GM18499 (cell line): ENCODE results near the gene SUSD2.
"Not testable (repeated sequence)": the region's sequence is repeated elsewhere in the genome, so short reads cannot be mapped to it uniquely, and the experiment has no call there.

Experiments used
- ATAC-seq: cut with Tn5 transposase; IDR thresholded peaks from one replicate; pipeline ENCODE4 v1.9.1; 2021; ENCODE audit warnings: moderate number of reproducible peaks; ENCODE audit not compliant: insufficient read depth, unreplicated experiment

SUSD2 gene

DNA sequence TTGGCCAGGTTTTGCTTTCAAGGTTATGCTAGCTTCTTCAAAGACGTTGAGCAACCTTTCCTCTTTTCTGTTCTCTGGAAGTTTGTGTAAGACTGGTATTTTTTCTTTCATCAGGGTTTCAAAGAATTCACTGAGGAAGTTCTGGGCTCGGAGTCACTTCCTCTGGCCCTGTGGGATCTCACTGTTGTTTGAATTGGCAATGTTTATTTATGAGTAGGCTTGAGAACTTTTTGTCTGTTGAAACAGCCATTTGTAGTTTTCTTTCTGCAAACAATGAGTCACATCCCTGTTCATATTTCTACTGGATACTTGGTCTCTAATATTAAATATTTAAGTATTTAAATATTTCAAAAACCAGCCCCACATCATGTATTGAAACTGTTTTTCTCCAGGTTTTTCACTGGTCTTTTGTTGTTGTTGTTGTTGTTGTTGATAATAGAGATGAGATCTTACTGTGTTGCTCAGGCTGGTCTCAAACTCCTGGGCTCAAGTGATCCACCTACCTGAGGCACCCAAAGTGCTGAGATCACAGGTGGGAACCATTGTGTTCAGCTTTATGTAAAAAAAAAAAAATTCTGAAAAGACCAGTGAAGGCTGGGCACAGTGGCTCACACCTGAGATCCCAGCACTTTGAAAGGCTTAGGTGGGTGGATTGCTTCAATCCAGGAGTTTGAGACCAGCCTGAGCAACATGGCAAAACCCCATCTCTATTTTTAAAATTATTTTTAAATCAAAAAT lies 26.9 kb downstream of the SUSD2 start:
- ATAC-seq, result no peak

DNA sequence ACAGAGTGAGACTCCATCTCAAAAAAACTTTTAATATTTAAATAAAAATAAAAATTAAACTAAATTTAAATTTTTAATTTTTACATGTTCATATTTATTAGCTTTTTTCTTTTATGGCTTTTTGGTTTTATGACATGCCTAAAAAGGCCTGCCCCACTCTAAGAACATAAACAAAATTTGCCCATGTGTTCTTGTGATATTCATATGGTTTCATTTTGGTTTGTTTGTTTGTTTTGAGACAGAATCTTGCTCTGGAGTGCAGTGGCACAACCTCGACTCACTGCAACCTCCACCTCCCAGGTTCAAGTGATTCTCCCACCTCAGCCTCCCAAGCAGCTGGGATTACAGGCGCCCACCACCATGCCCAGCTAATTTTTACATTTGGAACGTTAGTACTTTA lies 27.7 kb downstream of the SUSD2 start:
- ATAC-seq, result no peak

GRCh38 chr22:24209687-24210086 lies 28.4 kb downstream of the SUSD2 start:
- ATAC-seq, result no peak

GRCh38 chr22:24210409-24210808 lies 29.1 kb downstream of the SUSD2 start:
- not testable (repeated sequence) for ATAC-seq

DNA sequence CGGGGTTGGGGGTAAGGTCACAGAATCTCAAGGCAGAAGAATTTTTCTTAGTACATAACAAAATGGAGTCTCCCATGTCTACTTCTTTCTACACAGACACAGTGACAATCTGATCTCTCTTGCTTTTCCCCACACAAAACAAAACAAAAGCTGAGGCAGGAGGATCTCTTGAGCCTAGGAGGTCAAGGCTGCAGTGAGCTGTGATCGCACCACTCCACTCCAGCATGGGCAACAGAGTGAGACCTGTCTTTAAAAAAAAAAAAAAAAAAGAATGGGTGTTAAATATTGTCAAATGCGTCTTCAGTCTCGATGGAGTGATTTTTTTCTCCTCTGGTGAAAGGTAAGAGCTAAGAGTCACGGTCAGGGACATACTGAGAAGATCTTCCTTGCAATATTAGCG lies 30.4 kb downstream of the SUSD2 start:
- ATAC-seq, result not testable (repeated sequence)

GRCh38 chr22:24213111-24213510 lies 31.8 kb downstream of the SUSD2 start:
- not testable (repeated sequence) for ATAC-seq

DNA sequence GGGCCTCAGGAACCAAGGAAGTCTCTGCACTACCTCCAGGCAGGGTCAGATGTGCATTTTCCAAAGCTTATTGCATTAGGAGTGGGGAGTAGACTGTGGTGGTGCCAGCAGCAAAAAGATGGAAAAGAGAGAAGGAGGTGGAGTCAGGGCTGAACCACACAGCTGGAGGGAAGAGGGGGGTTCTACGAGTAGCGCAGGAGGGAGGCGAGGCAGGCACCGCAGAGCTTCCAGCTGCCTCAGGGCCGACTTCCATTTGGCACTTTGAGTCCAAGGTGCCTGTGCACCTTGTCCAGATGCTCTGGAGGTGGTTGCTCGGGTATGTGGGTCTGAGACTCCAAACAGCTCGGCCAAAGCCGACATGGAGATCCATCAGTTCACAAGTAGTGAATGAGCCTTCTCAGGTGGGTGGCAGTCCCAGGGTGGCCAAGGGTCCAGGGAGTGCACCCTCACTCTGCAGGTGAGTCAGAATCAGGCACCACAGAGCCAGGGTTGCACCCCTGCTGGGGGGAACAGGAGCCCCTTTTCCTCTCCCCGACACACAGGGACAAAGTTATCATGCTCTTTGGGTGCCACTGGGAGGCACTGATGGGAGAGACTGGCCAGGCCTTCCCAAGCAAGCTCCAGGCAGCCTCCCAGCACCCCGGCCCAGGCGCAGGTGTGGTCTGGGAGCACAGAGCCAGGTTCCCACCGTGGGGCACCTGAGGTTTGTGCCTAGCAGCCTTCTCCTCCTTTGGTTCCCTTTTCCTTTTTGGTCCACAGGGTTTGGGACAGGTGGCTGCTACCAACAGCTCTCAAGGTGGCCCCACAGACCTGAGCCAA lies 33.4 kb downstream of the SUSD2 start:
- no peak for ATAC-seq

GRCh38 chr22:24216541-24217209 lies 35.4 kb downstream of the SUSD2 start:
- ATAC-seq, result no peak

DNA sequence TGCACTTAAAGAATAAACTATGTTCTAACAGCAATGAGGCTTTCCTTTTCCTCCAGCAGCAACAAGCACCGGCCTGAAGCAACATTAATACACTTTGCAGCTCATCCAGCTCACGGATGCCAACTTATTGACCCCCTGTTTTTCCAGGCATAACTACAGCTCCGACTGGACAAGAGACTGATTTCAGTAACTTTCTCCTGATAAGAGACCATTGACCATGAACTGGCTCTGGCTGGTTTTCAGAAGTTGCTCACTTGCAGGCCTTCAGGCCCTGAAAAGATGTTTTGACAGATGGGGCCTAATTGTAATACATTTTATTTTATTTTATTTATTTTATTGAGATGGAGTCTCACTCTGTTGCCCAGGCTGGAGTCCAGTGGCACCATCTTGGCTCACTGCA lies 36.1 kb downstream of the SUSD2 start:
- ATAC-seq, result no peak

GRCh38 chr22:24219750-24220149 lies 38.5 kb downstream of the SUSD2 start:
- ATAC-seq, result no peak

- no peak for ATAC-seq
These were observed 43.2 kb downstream of the SUSD2 start for GRCh38 chr22:24224468-24224867.

DNA sequence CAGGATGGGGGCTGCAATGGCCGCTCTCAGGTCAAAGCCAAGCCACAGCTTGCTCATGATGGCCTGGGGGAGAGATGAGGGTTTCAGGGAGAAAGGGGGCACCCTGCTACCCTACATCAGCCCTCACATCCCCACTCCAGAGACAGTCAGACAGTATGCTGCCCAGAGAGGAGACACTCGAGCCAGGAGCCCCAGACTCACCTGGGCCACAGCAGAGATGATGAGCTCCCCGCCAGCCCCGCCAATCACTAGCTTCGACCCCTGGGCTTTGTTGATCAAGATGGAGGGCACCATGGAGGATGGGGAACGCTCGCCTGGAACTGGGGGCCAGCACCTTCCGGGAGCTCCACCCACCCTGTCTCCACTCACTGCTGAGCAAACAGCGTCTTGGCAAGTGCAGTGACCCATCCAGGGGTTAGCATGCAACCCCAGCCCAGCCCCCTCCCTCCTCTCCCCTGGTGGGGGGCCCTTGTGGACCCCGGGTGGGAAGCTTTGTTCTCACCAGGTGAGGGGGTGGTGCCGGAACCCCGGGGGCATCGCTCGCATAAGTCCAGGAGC lies 43.8 kb downstream of the SUSD2 start:
- ATAC-seq, result no peak

GRCh38 chr22:24225951-24226350 lies 44.7 kb downstream of the SUSD2 start:
- no peak for ATAC-seq

- ATAC-seq, result no peak
These were observed 49.8 kb downstream of the SUSD2 start for GRCh38 chr22:24230911-24231656.

GRCh38 chr22:24231706-24232105 lies 50.4 kb downstream of the SUSD2 start:
- ATAC-seq, result no peak

DNA sequence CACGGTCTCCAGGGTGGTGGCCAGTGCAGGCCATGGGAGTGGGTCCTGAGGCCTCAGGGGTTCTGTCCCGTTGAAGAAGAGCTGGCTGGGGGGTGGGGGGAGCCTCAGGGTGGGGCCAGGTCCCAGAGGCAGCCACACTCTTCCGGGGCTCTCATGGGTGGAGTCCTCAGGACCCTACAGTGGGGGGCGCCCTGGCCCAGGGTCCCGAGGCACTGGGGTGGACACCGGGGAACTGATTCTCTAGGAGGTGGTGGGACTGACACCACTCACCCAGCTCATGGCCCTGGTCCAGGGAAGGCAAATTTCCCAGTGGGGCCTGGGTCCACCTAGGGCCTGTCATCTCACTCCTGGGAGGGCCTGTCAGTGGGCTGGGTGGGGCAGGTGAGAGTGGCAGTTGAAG lies 50.8 kb downstream of the SUSD2 start:
- no peak for ATAC-seq

DNA sequence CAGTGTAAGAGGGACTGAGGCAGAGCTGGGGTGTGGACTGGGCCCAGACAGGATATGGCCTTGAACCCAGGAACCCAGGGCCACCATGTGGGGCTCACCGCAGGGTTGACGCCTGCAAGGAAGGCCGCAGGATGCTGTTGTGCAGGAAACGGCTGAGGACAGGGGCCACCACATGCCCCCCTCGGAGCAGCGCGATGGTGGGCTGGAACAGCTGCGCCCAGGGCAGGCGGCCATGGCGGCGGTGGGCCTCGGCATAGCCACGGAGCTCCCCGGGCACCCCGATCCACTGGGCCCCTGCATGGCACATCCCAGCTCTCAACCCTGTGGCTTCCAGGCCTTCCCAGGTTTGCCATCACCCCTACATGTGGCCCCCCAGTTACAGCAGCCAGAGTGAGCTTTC lies 51.4 kb downstream of the SUSD2 start:
- ATAC-seq, result no peak

DNA sequence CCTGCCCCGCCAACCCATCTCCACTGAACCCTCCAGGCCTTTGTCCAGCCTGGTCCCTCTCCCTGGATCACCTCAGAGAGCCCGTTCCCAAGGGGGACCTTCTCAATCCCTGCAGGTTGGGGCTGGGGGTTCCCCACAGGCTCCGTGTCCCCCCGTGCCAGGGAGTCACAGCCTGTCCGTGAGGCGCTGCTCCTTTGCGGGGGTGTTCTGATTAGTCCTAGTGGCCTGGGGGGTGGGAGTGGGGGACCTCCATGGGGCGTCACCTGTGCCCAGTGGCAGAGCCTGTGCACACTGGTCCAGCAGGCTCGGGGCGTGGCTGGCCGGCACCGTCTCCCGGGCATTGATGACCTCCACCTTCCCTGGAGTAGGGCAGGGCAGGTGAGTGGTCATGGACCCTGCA lies 51.9 kb downstream of the SUSD2 start:
- no peak for ATAC-seq

DNA sequence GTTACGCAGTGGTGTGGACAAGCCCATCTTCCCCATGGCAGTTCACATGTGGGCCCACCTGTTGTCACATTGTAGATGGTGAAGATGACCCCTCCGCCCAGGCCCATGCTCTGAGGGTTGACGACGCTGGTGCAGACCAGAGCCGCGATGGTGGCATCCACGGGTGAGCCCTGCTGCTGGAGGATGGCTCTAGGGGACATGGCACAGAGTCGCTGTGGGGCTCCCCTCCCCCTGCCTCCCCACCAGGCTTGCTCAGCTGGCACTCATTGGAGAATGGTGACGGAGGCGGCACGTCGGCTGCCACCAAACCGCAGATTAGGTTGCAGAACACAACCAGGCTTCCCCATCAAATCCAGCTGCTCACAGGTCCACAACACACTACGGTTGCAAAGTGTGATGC lies 52.5 kb downstream of the SUSD2 start:
- no peak for ATAC-seq

DNA sequence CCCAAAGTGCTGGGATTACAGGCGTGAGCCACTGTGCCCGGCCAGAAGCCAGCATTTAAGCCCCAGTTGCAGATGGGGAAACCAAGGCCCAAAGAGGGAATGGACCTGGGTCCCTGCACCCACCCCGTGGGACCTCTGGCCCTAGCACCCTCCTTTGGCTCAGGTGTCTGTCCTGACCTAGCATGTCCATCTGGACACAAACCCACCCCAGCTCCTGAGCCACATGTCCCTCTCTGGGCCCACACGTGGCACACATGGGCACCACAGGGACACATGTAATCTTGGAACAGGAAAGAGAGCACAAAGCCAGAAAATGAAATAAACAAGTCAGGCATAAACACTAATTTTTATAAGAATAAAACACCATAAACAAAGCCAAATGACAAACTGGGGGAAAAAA lies 54.0 kb downstream of the SUSD2 start:
- ATAC-seq, result no peak
